Stimulated activated CD8-positive, alpha-beta memory T cell treated with anti-CD3 and anti-CD28 coated beads, Interleukin-15, amount 100 ng/mL, for 4 hours (primary cell): ENCODE results near the gene FNDC1.

ENCODE experiments used
- DNase-seq, 2 donors: peaks; one replicate each; pipeline ENCODE4 v3.0.0-alpha.2; 2020; ENCODE audit warnings: low read depth in 2 of 2

FNDC1 gene

DNA sequence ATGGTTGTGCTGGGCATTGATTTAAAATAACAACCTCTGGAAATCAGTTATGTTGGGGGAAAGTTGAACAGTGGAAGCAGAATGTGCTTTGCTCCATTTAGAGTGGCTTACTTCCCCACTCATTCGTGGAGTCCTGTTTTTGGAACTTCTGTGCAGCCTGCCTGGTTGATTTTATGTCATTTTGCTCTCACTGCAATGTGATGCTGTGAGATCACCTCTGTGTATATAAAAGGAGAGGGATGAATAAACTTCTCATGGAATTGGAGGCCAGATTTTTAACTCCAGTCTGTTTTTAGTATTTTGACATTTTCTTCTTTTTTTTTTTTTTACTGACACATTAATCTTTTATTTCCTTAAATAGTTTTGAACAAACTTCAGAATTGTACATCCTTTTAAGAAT, 139.0 kb downstream of the FNDC1 start:
- DNase-seq, result no peak

DNA sequence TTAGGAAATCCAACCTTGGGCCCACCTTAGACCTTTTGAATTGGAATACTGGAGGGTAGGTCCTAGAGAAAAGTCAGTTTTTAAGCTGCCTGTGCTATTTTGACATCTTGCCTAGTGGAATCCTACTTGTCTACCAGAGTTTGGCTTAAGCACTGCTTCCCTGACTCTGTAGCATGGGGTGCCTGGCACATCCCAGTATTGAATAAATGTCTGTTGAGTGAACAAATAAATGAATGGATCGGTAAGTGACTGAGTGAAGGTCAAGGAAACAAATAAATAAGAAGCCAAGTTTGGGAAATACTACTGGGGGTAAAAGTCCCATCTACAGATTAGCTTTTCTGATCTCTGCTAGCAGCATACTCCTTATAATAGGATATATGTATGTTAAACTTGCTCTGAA, 140.5 kb downstream of the FNDC1 start:
- no peak for DNase-seq

DNA sequence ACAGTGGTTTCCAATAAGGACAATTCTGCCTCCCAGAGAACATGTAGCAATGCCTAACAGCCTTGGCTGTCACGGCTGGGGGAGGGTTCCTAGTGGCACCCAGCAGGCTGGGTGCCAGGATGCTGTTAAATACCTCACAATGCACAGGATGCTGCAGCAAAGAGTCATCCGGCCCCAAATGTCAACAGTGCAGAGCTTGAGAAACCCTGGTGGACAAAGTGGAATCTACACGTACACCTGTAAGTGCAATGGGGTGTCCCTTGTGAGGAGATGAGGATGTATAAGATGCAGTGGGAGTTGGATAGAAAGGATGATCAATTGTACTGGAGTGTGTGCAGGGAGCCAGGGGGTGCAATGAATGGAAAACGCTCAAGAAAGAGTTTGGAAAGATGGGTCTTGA, 142.4 kb downstream of the FNDC1 start:
- DNase-seq, result no peak

GRCh38 chr6:159312206-159312605, 143.0 kb downstream of the FNDC1 start:
- no peak for DNase-seq

DNA sequence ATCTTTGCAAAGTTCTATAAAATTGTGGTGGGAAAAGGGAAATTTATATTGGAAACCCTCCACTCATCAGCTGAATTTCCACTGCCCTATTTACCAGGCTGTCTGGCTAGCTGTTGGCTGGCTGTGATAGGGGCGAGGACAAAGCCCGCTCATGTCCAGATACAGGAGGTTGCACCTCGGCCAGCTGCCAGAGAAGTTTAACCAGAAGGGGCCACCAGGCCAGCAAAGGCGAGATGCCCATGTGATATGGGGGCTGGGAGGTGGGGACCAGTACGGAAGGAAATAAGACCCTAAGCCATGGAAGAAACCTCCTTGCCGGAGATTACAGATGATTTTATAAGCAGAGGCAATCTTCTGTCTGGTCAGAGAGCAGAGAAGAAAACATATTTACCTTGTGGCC, 143.8 kb downstream of the FNDC1 start:
- no peak for DNase-seq

GRCh38 chr6:159315562-159315961, 146.4 kb downstream of the FNDC1 start:
- DNase-seq, result no peak

- DNase-seq, result no peak
Measured at GRCh38 chr6:159317430-159317829, 148.2 kb downstream of the FNDC1 start.

DNA sequence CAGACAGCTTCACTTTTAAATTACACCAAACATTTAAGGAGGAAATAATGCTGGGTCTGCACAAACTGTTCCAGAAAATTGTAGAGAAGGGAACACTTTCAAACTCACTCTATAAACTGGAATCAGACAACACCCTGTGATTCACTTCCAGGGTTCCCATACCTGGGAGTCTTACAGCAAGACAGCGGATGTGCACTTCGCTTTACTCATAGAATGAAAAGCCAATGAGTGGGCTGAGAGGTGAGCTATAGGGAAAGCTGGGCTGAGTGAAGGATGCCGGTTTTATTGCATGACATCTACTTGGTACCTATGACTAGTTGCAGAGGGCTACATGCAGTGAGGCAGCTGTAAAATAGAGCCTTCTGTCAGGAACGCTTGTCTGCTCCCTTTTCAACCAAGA, 152.1 kb downstream of the FNDC1 start:
- no peak for DNase-seq
